Left colon (tissue), 2 donors: ENCODE measurements around the gene KIAA1958. TPM values are rescaled to one million over a fixed set of nuclear protein-coding genes. Genes with fewer than 3 reads are reported as not detected.

ENCODE experiments used
- ATAC-seq: fragments of 200-7000 bp; cut with Tn5 transposase; one replicate; pipeline ENCODE4 v1.9.1; 2020; ENCODE audit warnings: mild to moderate bottlenecking, moderate library complexity
- DNase-seq, 2 donors: peaks; one replicate each; pipeline ENCODE4 v3.0.0-alpha.2; 2020
- intact Hi-C, 2 donors: fragments of 100-400 bp; cut with DNase I in 1 of 2; cut with micrococcal nuclease in 1 of 2; formaldehyde crosslinking; loops; one replicate each; pipeline versions ENCODE4 v1.11.2 to v1.14.0; 2022; cut with DNase I, micrococcal nuclease
- long read RNA-seq: library from polyadenylated mRNA; unstranded; transcript quantifications from one replicate; pipeline ENCODE4 v2.0.0, GENCODE V29; 2021
- total RNA-seq, 2 donors: library from RNA; stranded (reverse); fragmentation: NEBNext Ultra II Directional; extraction: Animal tissue kit (Norgen Biotek cat#: 25700); gene quantifications; one replicate each; pipeline ENCODE4 v1.2.1, GENCODE V29; 2021
- donor health status: DM: no; HTN: no; CAD: no.
- donor health status: DM: yes; HTN: yes; CAD: no.

Gene KIAA1958
- 1 to 10 TPM; 8.7 to 9.5 TPM for total RNA-seq
- long read RNA-seq, partial matches to known transcripts, result 0 of 8 reads
- long read RNA-seq, other reads (novel, unspliced or antisense), result 8 of 8 reads

DNA sequence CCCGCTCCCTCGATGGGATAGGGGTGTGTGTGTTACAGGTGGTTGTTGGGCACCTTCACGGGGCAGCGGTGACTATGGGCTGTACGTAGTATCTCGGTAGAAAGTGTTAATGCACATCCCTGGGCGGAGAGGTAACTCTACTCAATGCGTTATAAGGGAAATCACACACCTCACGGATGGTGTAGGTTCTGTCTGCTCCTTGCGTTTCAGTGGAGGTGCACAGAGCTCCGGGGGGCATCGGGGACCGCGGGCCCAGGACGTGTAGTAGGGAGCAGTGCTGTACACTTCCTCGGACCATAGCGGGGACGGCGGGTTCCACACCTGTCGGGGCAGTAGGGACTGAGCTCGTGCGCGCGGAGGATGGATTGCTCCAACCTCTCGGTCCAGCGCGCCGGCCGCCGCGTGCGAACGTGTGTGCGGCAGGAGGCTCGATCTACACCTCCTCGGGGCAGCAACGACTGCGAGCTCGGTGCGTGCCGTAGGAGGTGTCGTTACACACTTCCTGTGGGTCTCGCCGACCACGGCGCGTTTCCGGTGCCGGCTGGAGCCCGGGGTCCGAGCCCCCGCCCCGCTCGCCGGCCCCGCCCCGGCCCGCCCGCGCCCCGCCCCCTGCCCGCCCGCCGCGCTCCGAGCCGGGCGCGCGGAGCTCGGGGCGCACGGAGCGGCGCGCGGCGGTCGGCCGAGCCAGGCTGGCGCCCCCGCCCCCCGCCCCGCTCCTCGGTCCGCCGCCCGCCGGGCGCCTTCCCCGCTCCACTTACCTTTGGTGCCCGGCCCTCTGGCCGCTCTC lies at the start of gene KIAA1958:
KIAA1958 (plus strand) TSS at position 607 of the 787 bp plus-strand sequence. CDS start 87,254 bp downstream, outside the sequence.
- intact Hi-C loops, result no loop called here
- ATAC-seq, result peak; percentile 94
- peak; percentile 87 to 90 for DNase-seq

DNA sequence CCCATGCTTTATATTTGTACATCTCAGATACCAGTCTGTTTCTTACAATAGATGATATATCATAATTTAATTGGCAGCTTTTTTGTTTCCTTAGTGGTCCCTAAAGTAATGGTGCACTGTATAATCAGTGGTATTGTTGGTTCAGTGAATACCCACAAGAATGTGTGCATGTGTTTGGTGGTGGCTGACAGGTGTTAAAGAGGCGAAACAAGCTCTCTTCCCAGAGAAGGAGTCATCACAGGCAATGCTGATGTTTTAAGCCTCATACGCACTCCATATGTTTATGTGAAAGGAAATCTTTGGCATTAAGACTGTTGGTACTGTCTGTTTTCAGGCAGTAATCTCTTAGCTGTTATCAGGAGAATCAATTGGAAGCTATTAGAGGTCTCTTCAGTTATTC lies 49.2 kb upstream of the KIAA1958 start:
- ATAC-seq, result no peak

GRCh38 chr9:112439171-112439570 lies 47.5 kb upstream of the KIAA1958 start:
- DNase-seq (no peak), ATAC-seq (peak; percentile 59)
- intact Hi-C loops, result no loop called here

More for the DNA sequence above, 49.2 kb upstream of the KIAA1958 start:
- DNase-seq, result no peak
- intact Hi-C loops, result no loop called here

- no peak for DNase-seq
- intact Hi-C loops, result no loop called here
- no peak for ATAC-seq
These were observed 46.8 kb upstream of the KIAA1958 start for GRCh38 chr9:112439825-112440224.

- ATAC-seq (peak; percentile 31), DNase-seq (peak in 1 of 2 donors; percentile 12)
- intact Hi-C loops, result no loop called here
These were observed 43.4 kb upstream of the KIAA1958 start for GRCh38 chr9:112443200-112443599.

DNA sequence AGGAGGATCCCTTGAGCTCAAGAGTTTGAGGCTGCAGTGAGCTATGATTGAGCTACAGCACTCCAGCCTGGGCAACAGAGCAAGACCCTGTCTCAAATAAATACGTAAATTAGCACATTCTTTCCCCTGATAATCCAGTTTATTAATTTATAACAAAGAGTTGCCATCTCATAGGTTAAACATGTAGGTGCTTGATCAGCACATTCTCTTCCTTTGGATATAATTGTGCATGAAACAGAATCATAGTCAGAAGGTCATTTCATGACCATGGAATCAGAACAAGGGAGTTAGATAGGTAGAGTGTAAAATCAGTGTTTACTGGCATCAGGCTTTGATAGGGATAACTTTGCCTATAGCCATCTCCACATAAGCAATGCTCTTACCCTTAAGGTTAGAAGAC lies 43.0 kb upstream of the KIAA1958 start:
- no peak for DNase-seq
- intact Hi-C loops, result no loop called here
- no peak for ATAC-seq

DNA sequence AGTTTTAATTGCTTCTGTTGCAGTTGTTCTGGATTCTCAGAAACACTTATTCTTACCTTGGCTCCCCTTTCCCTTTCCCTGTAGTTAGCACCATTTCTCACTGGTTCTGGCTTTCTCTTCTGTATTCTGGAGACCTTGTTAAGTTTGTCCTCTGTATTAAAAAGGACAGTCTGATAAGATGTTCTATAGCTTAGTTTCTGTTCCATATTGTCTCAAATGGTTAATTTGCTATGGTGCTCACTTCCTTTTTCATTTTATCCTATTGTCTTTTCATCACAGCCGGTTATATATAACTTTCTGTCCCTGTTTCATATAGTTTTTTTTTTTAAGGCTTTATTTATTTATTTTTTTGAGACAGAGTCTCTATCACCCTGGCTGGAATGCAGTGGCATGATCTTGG lies 41.4 kb upstream of the KIAA1958 start:
- intact Hi-C loops, result no loop called here
- no peak for ATAC-seq
- DNase-seq, result no peak

DNA sequence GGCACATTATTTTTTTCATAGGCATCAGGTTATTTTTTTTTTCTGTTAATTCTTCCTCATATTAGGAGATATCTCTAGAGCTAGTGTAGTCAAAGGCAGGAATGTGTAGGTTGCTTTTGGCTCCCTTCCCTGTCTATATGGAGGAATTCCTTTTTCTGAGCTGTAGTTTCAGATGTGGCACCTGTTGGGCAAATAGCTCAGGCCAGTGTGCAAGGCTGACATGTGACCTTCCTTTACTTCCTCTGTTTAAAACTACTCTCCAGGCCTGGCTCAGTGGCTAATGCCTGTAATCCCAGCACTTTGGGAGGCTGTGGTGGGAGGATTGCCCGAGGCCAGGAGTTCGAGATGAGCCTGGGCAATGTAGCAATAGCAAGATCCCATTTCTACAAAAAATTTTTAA lies 40.5 kb upstream of the KIAA1958 start:
- intact Hi-C loops, result no loop called here
- ATAC-seq, result no peak

GRCh38 chr9:112446526-112446925 lies 40.1 kb upstream of the KIAA1958 start:
- no peak for ATAC-seq
- intact Hi-C loops, result no loop called here
- no peak for DNase-seq

More for the DNA sequence above, 40.5 kb upstream of the KIAA1958 start:
- no peak for DNase-seq

- intact Hi-C loops, result no loop called here
- DNase-seq, result no peak
- ATAC-seq, result no peak
These were observed 39.3 kb upstream of the KIAA1958 start for GRCh38 chr9:112447283-112447761.

- ATAC-seq (no peak), DNase-seq (no peak)
- intact Hi-C loops, result no loop called here
These were observed 23.8 kb upstream of the KIAA1958 start for GRCh38 chr9:112462855-112463254.

DNA sequence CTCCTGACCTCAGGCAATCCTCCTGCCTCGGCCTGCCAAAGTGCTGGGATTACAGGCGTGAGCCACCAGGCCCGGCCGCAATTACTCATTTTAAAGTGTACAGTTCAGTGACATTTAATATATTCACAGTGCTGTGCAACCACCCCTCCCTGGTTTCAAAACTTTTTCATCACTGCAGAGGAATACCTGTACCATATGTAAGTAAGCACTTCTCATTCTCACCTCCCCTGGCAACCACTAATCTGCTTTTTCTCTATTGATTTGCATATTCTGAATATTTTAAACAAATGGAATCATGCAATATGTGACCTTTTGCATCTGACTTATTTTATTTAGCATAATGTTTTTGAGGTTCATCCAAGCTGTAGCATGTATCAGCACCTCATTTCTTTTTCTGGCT lies 21.3 kb upstream of the KIAA1958 start:
- intact Hi-C loops, result no loop called here
- ATAC-seq, result no peak
- DNase-seq, result no peak

DNA sequence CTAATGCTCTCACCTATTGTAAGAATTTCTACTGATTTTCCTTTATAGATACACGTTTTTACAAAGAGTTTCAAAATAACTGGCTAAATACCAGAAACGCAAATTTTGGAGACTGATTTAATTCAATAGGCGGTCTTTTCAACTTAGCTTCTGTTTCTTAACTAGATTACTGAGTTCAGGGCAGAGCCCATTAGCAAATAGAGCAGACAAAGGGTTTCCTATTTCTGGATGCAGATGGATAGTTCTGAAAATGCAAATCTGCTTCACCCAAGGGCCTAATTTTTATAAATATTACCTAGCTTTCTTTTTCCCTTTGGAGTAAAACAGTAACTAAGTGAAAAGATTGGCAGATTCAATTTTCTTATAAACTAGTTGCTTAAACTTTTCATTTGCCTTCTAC lies 13.6 kb upstream of the KIAA1958 start:
- ATAC-seq (no peak), DNase-seq (no peak)
- intact Hi-C loops, result no loop called here

- ATAC-seq, result no peak
- DNase-seq, result no peak
- intact Hi-C loops, result no loop called here
These were observed 12.6 kb upstream of the KIAA1958 start for GRCh38 chr9:112473986-112474385.

- ATAC-seq (no peak), DNase-seq (no peak)
- intact Hi-C loops, result no loop called here
These were observed 11.3 kb upstream of the KIAA1958 start for GRCh38 chr9:112475318-112475717.

- no peak for ATAC-seq
- intact Hi-C loops, result no loop called here
- no peak for DNase-seq
These were observed 9.3 kb upstream of the KIAA1958 start for GRCh38 chr9:112477330-112477729.

DNA sequence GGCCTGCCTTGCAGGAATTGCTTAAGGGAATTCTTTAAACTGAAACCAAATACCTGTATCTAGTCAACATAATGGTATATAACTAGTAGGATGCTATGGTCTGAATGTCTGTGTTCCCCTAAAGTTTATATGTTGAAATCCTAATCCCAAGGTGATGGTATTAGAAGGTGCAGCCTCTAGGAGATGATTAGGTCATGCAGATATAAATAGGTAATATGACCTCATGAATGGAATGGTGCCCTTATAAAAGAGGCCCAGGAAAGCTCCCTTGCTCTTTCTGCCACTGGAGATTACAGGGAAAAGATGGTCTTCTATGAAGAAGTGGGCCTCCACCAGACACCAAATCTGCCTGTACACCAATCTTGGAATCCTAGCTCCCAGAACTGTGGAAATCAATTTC lies 7.4 kb upstream of the KIAA1958 start:
- ATAC-seq (no peak), DNase-seq (no peak)
- intact Hi-C loops, result no loop called here

DNA sequence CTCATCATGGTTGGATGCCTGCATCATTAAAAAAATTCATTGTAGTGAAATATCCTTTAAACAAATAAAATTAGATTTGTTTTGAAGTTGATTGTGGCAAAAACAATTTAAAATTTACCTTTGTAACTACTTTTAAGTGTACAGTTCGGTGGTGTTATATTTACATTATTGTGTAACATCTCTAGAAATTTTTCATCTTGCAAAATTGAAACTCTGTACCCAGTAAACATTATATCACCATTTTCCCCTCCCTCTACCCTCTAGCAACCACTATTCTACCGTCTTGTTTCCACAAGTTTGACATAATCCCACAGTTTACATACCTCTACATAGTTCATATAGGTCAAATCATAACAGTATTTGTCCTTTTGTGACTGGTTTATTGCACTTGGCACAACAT lies 2.0 kb upstream of the KIAA1958 start:
- intact Hi-C loops, result no loop called here
- no peak for DNase-seq
- no peak for ATAC-seq

- no peak for DNase-seq
- ATAC-seq, result no peak
- intact Hi-C loops, result no loop called here
These were observed 1.1 kb upstream of the KIAA1958 start for GRCh38 chr9:112485574-112485973.

DNA sequence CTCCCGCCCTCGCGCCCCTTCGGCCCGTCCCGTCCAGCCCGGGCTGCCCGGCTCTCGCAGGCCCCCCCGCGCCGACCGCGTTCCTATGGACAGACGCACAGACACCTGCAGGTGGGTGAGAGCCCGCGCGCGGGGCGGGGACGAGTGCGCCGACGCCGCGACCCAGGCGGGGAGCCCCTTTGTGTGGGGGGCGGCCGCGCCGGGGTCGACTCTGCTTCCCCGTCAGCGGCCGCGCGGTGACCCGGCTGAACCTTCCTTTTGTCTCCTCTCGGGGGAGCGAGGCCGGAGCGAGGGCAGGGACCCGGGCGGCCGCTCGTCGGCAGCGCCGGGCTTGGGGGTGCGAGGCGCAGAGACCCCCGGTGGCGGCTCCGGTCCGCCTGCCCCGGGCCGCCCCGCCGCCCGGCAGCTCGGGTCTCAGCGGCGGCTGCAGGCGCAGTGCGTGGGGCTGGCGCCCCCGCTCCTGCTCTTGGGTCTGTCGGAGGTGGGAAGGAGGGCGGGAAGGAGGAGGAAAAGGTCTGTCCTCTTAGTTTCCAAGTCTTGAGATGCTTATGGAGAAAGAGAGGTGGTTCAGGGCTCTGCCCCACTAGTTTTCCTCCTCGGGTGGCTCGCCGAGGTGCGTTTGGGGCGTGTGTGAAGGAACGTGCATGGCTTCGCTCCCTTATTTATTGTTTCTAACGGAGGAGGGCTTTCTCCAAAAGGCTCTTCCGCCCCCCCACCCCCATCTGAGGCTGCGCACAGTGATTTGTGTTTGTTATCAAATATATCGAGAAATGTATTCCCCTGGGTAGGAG lies 576 bp downstream of the KIAA1958 start:
- peak; percentile 66 to 81 for DNase-seq
- peak; percentile 54 for ATAC-seq
- intact Hi-C loops, result no loop called here
